Thyroid gland (tissue), 4 donors: Measurements from ENCODE around the gene CD93.

ENCODE experiments used
- CTCF ChIP-seq, 6 experiments: fragments of 200-600 bp in 3 of 6; fragments of 450-650 bp in 3 of 6; sonication (generic) in 3 of 6; IDR thresholded peaks; one replicate each; pipeline ENCODE4 v1.5.1; 2016 to 2019; ENCODE audit warnings: antibody characterized with exemption in 6 of 6, mild to moderate bottlenecking in 2 of 6, inconsistent platforms in 1 of 6, moderate library complexity in 1 of 6
- POLR2A ChIP-seq, 2 donors: fragments of 450-650 bp; IDR thresholded peaks; one replicate each; pipeline ENCODE4 v1.6.1; 2017; ENCODE audit warnings: antibody characterized with exemption in 2 of 2, mild to moderate bottlenecking in 2 of 2, moderate library complexity in 1 of 2

- TF ChIP-seq POLR2A (IDR thresholded peaks at IDR 0.05) = no peak
- no peak for TF ChIP-seq CTCF (IDR thresholded peaks at IDR 0.05)
Observed at GRCh38 chr20:23097636-23098580, 11.8 kb upstream of the CD93 start.
